Measurements from ENCODE around the gene RDH13.
"Not testable (repeated sequence)": the region's sequence is repeated elsewhere in the genome, so short reads cannot be mapped to it uniquely, and the experiment has no call there.

RDH13 gene

GRCh38 chr19:55075371-55075998 is 12.5 kb upstream of the RDH13 start, which contains the start of gene EPS8L1:
Gene EPS8L1 (plus strand): TSS chr19:55075869. CDS start chr19:55076445, 576 bp downstream.
- DNase-seq, result no peak

GRCh38 chr19:55071913-55072312 is 9.0 kb upstream of the RDH13 start:
- no peak for DNase-seq

GRCh38 chr19:55071129-55071502 is 8.2 kb upstream of the RDH13 start:
- peak; percentile 38 for DNase-seq

GRCh38 chr19:55070466-55071128 is 7.6 kb upstream of the RDH13 start:
- DNase-seq, result no peak

- no peak for DNase-seq
Measured at GRCh38 chr19:55069865-55070197, 6.9 kb upstream of the RDH13 start.

- no peak for DNase-seq
Measured at GRCh38 chr19:55068950-55069864, 6.3 kb upstream of the RDH13 start.

GRCh38 chr19:55067869-55068268 is 4.9 kb upstream of the RDH13 start:
- no peak for DNase-seq

GRCh38 chr19:55066107-55066709 is 3.3 kb upstream of the RDH13 start:
- DNase-seq, result no peak

- DNase-seq, result not testable (repeated sequence)
Measured at GRCh38 chr19:55065516-55065915, 2.6 kb upstream of the RDH13 start.

GRCh38 chr19:55063492-55063843 is 520 bp upstream of the RDH13 start:
- no peak for DNase-seq

- not testable (repeated sequence) for DNase-seq
Measured at GRCh38 chr19:55060287-55060686, 2.7 kb downstream of the RDH13 start.

- DNase-seq, result no peak
Measured at GRCh38 chr19:55058781-55059610, 4.0 kb downstream of the RDH13 start.

GRCh38 chr19:55056827-55057226 is 6.1 kb downstream of the RDH13 start:
- no peak for DNase-seq

GRCh38 chr19:55053735-55054134 is 9.2 kb downstream of the RDH13 start:
- DNase-seq, result no peak

- DNase-seq, result no peak
Measured at GRCh38 chr19:55050749-55051532, 12.0 kb downstream of the RDH13 start.

- no peak for DNase-seq
Measured at GRCh38 chr19:55048446-55048845, 14.5 kb downstream of the RDH13 start.

- DNase-seq, result no peak
Measured at GRCh38 chr19:55047951-55048350, 15.0 kb downstream of the RDH13 start.

GRCh38 chr19:55046975-55047622 is 15.8 kb downstream of the RDH13 start:
- no peak for DNase-seq

GRCh38 chr19:55044771-55045716 is 17.9 kb downstream of the RDH13 start:
- DNase-seq, result no peak

- no peak for DNase-seq
Measured at GRCh38 chr19:55044286-55044685, 18.7 kb downstream of the RDH13 start.
